Caki2 (cell line): ENCODE measurements around the gene TIGD4. TPM values are rescaled to one million over a fixed set of nuclear protein-coding genes. Genes with fewer than 3 reads are reported as not detected.

ENCODE experiments used
- DNase-seq: peaks from one replicate; pipeline ENCODE4 v3.0.0-alpha.2; 2015; ENCODE audit warnings: low read depth
- in situ Hi-C: cut with HindIII; loops from 2 replicates; pipeline ENCODE4 v1.10.0; 2016; ENCODE audit warnings: low sequenced_read_pairs, low pct_unique_long_range_greater_than_20kb, mixed read lengths
- total RNA-seq: library from RNA; depleted of rRNA; stranded (reverse); fragments of >200 nt; shearing (Covaris generic); gene quantifications from 2 replicates; pipeline ENCODE4 v1.2.3, GENCODE V29; 2014; ENCODE audit warnings: low replicate concordance; rRNA removed

TIGD4 gene
- 0.17 TPM in 1 of 2 replicates, not detected in the other for total RNA-seq

GRCh38 chr4:152779513-152780266 is at the start of gene TIGD4, which contains the start of gene ARFIP1:
Gene TIGD4 (minus strand): TSS chr4:152779730. CDS start chr4:152771004, 8,726 bp downstream.
Gene ARFIP1 (plus strand): TSS chr4:152779954. CDS start chr4:152829634, 49,680 bp downstream.
- DNase-seq, result peak; percentile 96
- in situ Hi-C loops, result no loop called here

DNA sequence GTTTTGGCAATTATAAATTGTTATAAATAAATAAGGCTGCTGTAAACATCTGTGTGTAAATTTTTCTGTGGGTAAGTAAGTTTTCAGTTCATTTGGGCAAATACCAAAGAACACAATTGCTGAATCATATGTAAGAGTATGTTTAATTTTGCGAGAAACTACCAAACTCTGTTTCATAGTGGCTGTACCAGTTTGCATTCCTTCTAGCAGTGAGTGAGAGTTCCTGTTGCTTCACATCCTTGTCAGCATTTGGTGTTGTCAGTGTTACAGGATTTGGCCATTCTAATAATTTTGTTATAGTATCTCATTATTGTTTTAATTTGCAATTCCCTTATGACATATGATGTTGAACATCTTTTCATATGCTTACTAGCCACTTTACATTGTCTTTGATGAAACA is 48.6 kb upstream of the TIGD4 start:
- in situ Hi-C loops, result no loop called here
- no peak for DNase-seq

DNA sequence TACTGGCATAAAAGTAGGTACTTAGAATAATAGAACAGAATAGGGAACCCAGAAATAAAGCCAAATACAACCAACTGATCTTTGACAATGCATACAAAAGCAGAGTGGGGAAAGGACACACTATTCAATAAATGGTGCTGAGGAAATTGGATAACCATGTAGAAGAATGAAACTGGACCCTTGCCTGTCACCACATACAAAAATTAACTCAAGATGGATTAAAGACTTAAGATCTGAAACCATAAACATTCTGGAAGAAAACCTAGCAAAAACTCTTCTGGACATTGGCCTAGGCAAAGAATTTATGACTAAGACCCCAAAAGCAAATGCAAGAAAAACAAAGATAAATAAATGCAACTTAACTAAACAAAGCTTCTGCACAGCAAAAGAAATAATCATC is 45.8 kb upstream of the TIGD4 start:
- in situ Hi-C loops, result no loop called here
- no peak for DNase-seq

GRCh38 chr4:152824561-152824960 is 45.0 kb upstream of the TIGD4 start:
- in situ Hi-C loops, result no loop called here
- DNase-seq, result no peak

GRCh38 chr4:152822323-152822722 is 42.8 kb upstream of the TIGD4 start:
- no peak for DNase-seq
- in situ Hi-C loops, result no loop called here

DNA sequence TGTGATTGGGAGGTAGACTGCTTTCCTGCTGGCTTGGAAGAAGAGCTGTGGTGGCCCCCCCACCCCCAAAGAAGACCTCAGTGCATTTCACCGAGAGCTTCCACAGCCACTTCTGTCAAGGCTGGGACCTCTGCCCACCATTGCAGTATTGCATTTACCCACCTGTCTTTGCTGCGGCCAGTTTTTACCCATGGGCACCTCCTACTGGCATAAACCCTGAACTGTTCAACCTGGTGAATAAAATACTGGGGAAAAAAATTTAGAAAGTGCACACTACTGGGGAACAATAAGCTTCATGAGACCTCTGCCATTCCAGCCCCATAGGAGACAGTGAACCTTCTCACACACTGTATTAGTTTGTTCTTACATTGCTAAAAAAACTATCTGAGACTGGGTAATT is 40.5 kb upstream of the TIGD4 start:
- DNase-seq, result no peak
- in situ Hi-C loops, result no loop called here

DNA sequence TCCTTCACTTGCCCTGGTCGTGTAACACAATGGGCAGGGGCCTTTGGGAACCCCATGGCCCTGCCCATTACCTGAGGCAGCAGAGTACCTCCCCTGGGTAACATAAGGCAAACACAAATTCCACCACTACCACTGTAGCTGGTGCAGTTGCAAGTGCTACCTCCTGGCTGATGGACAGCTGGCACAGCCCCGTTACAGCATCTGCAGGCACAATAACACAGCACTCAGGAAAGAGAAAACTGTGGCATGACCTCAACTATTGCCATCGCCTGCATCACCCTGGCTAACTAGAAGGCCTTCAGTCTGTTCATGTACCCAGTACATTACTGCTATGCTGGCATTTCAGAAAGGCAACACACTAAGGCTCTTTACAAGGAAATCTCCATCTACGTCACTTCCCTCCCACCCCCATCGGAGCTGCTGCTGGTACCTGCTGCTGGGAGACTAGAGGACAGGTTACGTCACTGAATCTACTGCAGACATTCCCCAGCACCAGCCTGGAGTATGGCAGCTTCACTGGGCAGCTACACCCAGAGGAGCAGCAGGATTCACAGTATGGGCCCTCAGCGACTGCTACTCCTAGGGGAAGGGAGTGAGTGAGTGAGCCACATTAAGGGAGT is 39.6 kb upstream of the TIGD4 start:
- DNase-seq, result no peak
- in situ Hi-C loops, result no loop called here

- DNase-seq, result no peak
- in situ Hi-C loops, result no loop called here
These were observed 37.8 kb upstream of the TIGD4 start for GRCh38 chr4:152817331-152817730.

GRCh38 chr4:152815078-152815477 is 35.5 kb upstream of the TIGD4 start:
- in situ Hi-C loops, result no loop called here
- no peak for DNase-seq

DNA sequence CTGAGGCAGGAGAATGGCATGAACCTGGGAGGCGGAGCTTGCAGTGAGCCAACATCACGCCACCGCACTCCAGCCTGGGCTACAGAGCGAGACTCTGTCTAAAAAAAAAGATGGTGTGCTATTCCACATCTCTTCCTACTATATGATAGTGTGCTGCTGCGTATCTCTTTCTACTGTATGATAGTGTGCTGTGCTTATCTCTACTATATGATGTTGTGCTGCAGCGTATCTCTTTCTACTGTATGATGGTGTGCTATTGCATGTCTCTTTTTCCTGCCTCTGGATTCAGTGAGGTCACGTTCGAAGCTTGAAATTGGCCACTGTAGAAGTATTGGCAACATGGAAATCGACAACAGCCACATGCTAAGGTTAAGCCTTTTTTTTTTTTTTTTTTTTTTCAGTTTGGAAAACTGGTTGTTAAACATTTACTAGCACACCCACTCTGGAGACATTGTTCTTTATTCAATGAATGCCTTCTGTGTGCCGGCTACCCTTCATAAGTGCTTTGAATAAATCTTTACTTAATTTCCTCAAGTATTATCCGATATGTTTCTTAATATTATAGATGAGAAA is 31.3 kb upstream of the TIGD4 start:
- in situ Hi-C loops, result no loop called here
- no peak for DNase-seq

- in situ Hi-C loops, result no loop called here
- DNase-seq, result no peak
These were observed 29.1 kb upstream of the TIGD4 start for GRCh38 chr4:152808670-152809069.

DNA sequence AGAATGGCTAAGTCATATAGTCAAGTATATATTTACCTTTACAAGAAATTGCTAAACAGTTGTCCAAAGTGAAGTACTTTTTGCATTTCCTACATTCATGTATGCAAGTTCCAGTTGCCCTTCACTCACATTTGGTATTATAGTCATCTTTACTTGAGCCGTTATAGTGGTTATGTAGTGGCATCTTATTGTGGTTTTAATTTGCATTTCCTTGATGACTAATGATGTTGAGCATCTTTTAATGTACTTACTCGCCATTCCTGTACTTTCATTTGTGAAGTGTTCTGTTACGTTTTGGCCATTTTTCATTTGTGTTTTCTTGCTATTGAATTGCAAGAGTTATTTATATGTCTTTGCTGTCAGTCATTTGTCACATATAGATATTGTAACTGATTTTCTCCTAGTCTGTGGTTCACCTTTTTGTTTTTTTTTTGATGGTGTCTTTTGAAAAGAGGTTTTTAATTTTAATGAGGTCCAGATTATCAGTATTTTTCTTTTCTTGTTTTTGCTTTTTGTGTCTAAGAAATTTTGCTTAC is 27.8 kb upstream of the TIGD4 start:
- in situ Hi-C loops, result no loop called here
- DNase-seq, result no peak

DNA sequence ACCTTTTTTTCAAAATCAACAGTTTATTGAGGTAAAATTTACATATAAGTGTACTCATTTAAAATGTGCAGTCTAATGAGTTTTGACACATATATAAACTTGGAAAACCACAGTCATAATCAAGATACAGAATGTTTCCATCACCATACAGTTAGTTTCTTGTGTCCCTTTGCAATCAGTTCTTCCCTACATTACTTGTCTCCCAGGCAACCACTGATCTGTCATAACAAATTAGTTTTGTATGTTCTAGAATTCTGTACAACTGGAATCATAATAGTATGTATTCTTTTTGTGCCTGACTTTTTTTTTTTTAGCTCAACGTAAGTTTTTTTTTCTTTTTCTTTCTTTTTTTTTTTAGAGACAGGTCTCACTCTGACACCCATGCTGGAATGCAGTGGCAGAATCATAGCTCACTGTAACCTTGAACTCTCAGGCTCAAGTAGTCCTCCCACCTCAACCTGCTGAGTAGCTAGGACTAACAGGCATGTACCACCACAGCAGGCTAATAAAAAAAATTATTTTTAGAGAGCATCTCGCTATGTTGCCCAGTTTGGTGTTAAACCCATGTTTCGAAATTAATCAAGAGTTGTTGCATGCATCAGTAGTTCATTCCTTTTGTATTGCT is 27.1 kb upstream of the TIGD4 start:
- in situ Hi-C loops, result no loop called here
- DNase-seq, result no peak

GRCh38 chr4:152805818-152806217 is 26.3 kb upstream of the TIGD4 start:
- no peak for DNase-seq
- in situ Hi-C loops, result no loop called here

DNA sequence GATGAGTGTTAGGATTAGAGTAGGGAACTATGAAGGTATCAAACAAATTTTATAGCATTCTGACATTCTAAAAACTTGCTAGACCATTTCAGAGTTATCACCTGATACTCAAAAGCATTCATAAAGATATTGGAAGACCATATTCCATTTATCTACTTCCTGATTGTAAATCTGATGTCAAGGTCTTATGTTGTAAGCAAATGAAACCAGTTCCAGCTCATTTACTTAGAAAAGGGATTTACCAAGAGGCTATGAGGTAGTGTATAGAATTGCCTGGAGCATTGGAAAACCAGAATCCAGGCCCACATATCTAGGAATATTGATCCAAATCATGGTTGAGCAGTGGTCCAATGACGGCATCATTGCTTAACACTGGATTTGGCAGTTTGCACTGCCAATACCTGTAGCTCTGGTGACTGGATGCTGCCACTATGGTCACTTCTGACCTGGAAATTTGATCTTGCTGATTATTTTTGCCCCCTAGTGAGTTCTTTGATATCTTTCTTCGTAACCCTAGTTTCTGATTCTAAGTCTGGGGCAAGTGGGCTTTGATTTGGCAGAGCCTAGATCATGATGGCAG is 25.6 kb upstream of the TIGD4 start:
- in situ Hi-C loops, result no loop called here
- DNase-seq, result no peak

- no peak for DNase-seq
- in situ Hi-C loops, result no loop called here
These were observed 24.0 kb upstream of the TIGD4 start for GRCh38 chr4:152803541-152803940.

- DNase-seq, result no peak
- in situ Hi-C loops, result no loop called here
These were observed 16.4 kb upstream of the TIGD4 start for GRCh38 chr4:152795891-152796290.

GRCh38 chr4:152786627-152787026 is 7.1 kb upstream of the TIGD4 start:
- in situ Hi-C loops, result no loop called here
- no peak for DNase-seq
